HG03575 (cell line): Measurements from ENCODE around the gene BPIFA1.

ENCODE experiments used
- ATAC-seq: cut with Tn5 transposase; IDR thresholded peaks from one replicate; pipeline ENCODE4 v1.9.1; 2021; ENCODE audit not compliant: unreplicated experiment, insufficient number of reproducible peaks, low FRiP score; ENCODE audit errors: extremely low read depth

BPIFA1 gene

DNA sequence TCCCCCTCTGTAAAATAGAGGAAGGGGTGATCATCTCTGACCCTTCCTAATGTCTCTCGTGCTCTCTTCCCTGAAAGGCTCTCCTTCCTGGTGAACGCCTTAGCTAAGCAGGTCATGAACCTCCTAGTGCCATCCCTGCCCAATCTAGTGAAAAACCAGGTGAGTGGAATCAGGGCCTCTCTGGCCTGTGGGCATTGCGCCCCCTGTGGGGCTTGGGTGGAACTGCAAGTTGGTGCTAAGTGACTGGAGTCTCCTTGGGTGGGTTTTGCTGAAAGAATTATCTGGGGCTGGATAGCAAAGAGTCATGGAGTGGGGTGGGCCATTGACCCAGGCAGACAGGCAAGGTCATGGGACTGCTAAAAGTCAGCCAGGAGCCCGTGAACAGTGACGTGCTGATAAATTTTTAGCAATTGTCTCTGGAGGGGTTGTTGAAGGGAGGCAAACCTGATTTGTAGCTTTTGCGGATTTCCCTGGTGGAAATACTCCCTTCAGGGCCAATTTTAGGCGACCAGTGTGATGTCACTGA, 56.1 kb downstream of the BPIFA1 start:
- no peak for ATAC-seq
